Activated CD8-positive, alpha-beta memory T cell treated with anti-CD3 and anti-CD28 coated beads for 24 hours (primary cell): ENCODE measurements around the gene NRAP.

Source experiments
- DNase-seq: peaks from one replicate; pipeline ENCODE4 v3.0.0-alpha.2; 2020

Gene NRAP

DNA sequence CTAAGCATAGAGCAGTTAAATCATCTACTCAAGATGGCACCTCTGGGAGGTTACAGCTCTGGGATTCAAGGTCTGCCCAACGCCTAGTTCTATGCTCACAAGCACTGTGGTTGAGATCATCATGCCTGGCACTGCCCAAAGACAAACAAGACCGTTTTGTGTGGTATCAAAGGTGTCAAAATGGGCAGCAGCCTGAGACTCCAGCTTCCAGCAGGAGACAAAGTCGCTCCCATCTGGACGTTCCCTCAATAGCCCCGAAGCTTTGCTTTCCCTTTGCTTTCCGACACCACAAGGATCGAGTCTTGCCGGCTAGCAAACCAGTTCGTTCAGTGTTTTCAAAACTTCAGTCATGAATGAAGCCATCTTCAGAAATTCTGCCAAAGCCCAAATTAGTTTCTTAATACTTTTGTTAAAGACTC, 105.9 kb downstream of the NRAP start:
- DNase-seq, result no peak

DNA sequence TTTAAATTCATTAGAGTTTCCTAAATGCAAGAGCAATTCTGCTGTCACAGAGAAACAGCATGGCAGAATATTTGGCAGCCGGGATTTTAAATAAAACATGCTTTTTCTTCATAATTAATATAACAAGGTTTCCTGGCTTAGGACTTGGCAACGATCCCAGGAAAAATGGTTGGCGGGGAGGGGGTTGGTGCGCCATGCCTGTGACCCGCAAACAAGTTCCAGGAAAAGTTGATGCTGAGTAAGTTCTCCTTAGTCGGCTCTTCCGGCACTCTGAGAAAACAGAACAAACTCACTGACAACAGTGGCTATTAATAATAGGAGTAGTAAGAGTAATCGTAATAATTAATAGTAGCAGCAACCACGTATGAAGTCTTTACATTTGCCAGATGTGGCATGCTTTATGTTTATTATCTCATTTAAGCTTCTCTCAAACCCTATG, 106.4 kb downstream of the NRAP start:
- no peak for DNase-seq

DNA sequence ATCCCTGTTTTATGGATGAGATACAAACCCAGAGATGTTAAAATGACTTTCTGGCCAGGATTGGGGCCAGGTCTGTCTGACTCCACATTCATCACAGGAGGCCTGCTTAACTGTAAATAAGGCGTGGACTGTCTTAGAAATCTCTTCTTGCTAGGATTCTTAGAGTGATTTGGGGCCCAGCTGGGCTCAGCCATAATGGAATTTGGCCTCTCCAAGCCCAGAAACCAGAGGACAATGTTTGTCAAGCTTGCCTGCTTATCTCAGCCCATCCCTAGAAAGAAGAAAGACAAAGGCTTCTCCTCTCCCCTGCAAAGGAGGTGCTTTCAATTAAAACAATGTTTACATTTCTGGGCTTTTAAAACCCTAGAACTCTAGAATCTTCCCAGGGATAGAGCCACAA, 108.1 kb downstream of the NRAP start:
- no peak for DNase-seq

GRCh38 chr10:113555245-113555644, 108.6 kb downstream of the NRAP start:
- DNase-seq, result no peak

DNA sequence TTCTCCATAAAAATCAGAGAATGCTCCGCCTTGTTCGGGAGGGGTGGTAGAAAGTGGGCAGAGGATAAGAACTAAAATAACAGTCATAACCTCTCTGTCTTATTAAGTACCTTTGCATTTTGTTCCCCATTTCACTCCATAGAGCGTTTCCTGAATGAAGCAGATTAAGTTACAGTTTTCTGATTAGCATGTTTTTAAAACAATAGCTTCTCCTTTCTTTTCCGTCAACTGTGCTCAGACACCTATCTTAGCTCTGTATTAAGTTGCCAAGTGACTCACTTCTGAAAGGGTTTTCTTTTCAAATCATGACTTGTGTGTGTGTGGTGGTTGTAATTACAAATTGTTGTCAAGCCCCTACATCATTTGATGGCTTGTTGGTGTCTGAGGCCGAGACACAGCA, 109.6 kb downstream of the NRAP start:
- no peak for DNase-seq

GRCh38 chr10:113553149-113553548, 110.7 kb downstream of the NRAP start:
- no peak for DNase-seq

GRCh38 chr10:113552701-113553100, 111.1 kb downstream of the NRAP start, which contains the start of gene HABP2:
Gene HABP2, plus strand, starts transcription at chr10:113553053. Its CDS starts 69 bp downstream, at chr10:113553122.
- no peak for DNase-seq

DNA sequence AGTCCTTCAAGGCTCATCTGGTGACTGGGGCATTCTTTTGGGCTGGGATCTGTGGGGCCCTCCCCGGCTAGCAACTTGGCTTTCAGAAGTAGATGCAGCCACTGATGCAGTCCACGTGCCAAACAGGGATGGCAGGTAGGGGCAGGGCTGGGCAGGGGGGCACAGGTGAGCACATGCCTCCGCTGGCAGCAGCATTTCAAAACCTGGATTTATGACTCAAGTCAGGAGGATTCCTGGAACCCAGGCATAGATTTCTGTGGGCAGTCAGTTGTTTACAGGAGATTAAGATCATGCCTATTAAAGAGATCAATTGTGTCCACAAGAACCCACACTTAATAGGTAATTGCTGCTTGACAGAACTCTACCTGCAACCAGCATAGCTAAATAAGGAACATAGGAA, 111.8 kb downstream of the NRAP start:
- DNase-seq, result no peak

GRCh38 chr10:113550365-113550764, 113.5 kb downstream of the NRAP start:
- DNase-seq, result no peak

- no peak for DNase-seq
Observed at GRCh38 chr10:113549856-113550255, 114.0 kb downstream of the NRAP start.

DNA sequence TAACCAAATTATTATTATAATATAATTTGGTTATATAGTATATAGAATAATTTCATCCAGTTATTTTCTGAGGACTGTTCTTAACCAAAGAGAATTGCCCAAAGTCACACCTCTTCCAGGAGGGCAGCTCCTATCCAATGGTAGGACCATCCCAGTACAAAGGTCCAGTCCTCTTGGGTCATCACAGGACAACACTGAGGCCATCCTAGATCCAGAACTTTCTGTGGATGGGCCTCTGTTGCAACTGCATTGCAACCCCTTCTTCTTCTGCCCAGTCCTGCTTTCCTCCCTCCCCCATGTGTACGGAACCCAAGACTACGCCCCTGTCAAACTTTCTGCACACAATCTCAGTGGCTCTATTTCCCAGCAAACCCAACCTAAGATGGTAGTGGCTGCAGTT, 116.4 kb downstream of the NRAP start:
- no peak for DNase-seq

DNA sequence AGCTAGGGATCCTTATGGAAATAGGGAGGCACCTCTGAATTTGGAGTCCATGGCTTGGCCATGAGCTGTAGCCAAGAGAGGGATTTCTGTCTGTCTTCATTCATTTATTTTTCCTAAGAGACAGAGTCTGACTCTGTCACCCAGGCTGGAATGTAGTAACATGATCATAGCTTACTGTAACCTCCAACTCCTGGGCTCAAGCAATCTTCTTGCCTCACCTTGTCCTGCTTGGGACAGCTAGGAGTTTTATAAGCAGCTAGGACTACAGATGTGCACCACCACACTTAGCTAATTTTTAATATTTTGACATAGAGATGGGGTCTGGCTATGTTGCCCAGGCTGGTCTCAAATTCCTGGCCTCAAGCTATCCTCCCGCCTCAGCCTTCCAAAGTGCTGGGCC, 119.4 kb downstream of the NRAP start:
- no peak for DNase-seq

- DNase-seq, result no peak
Observed at GRCh38 chr10:113543107-113543955, 120.5 kb downstream of the NRAP start.

- DNase-seq, result no peak
Observed at GRCh38 chr10:113541549-113541927, 122.3 kb downstream of the NRAP start.

DNA sequence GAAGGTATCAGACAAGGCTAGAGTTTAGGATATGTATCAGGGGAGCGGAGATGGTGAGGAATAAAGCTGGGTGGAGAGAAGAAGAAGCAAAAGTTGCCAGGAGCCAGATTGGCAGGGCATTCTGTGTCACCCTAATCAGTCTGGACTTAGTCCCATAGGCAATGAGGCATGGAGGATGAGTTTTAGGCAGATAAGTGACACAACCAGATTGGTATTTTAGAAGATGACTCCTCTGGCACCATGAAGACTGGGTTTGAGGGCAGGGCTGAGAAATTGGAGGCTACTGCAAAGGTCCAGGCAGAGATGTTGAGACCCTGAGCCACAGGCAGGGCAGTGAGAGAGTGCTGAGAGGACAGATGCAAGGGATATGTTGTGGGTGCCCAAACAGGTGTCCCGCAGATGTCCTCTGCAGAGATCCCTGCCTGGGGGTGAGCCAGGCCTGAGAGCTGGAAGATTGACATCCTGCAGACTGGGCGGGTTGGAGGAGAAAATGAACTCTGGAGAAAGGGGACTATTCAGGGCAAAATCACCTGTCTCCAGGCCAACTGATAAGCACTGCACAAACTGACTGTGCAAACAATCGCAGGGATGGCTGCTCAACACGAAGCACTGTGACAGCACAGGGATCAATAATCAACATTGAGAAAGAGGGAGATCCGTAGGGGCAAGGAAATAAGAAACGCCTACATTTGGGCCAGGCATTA, 122.8 kb downstream of the NRAP start:
- no peak for DNase-seq

DNA sequence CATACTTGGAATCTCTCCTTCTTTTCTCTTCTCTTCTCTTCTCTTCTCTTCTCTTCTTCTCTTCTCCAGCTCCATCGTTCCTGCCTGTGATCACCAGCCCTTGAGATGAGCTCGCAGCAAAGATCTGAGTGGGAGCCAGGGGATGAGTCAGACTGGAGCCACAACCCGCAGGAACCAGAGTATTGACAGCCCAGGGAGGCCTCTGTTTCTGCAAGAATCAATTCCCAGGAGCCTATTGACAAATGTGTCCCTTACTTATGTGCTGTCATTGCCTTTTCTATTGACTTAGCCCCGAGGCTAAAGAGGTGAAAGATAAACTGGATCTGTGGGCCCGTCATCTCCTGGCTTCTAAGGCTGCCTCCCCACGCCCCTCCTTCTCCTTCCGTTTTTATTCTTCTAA, 124.1 kb downstream of the NRAP start:
- DNase-seq, result no peak
